IMR-90 (cell line): Measurements from ENCODE around the gene PKDCC. TPM values are rescaled to one million over a fixed set of nuclear protein-coding genes. Genes with fewer than 3 reads are reported as not detected.

Source experiments
- ATAC-seq: fragments of 200-7000 bp; cut with Tn5 transposase; 2 replicates; pipeline ENCODE4 v1.9.1; 2020; ENCODE audit warnings: low read depth, mild to moderate bottlenecking, moderate library complexity
- BruUV-seq: library from RNA; stranded (reverse); fragments of 400-500 nt; replicated peaks from 2 replicates; lab custom pipeline; 2021; lab: Mats Ljungman, UMichigan
- CTCF ChIA-PET: fragments of 300-600 bp; formaldehyde crosslinking; extraction: SDS; loops from one replicate; lab custom pipeline; 2021; ENCODE audit warnings: antibody characterized with exemption; lab: Yijun Ruan, JAX
- POLR2A ChIA-PET: fragments of 300-600 bp; sonication (Branson Sonifier 250); formaldehyde crosslinking; loops from one replicate; lab custom pipeline; 2022; ENCODE audit warnings: antibody characterized with exemption; ENCODE audit not compliant: unreplicated experiment; lab: Charles Lee
- DNase-seq: peaks from one replicate; pipeline ENCODE4 v3.0.0; 2013
- H2AFZ ChIP-seq: replicated peaks from 2 replicates; pipeline ENCODE3; 2013; ENCODE audit warnings: low read length, mild to moderate bottlenecking; ENCODE audit not compliant: poor library complexity
- H2AK5ac ChIP-seq: 2 replicates; pipeline ENCODE4 v1.6.1; 2013; ENCODE audit warnings: low read depth, low read length, inconsistent platforms
- H2AK9ac ChIP-seq: replicated peaks from 2 replicates; pipeline ENCODE3; 2013; ENCODE audit warnings: mild to moderate bottlenecking, low read depth, low read length, moderate library complexity; ENCODE audit not compliant: poor library complexity
- H2BK120ac ChIP-seq: 2 replicates; pipeline ENCODE4 v1.6.1; 2013; ENCODE audit warnings: low read depth, low read length, inconsistent platforms
- H2BK15ac ChIP-seq: 3 replicates; pipeline ENCODE4 v1.6.1; 2013; ENCODE audit warnings: low read depth, low read length, inconsistent platforms
- H2BK20ac ChIP-seq: 2 replicates; pipeline ENCODE4 v1.6.1; 2013; ENCODE audit warnings: low read depth, mild to moderate bottlenecking, inconsistent platforms, low read length, moderate library complexity
- H2BK5ac ChIP-seq: 2 replicates; pipeline ENCODE4 v1.6.1; 2013; ENCODE audit warnings: mild to moderate bottlenecking, low read depth, low read length, inconsistent platforms; ENCODE audit not compliant: poor library complexity, severe bottlenecking
- H3K14ac ChIP-seq: replicated peaks from 2 replicates; pipeline ENCODE4 v1.6.1; 2013; ENCODE audit warnings: low read depth, low read length, inconsistent platforms
- H3K18ac ChIP-seq: 2 replicates; pipeline ENCODE4 v1.6.1; 2013; ENCODE audit warnings: low read depth, low read length, control low read depth
- H3K23ac ChIP-seq: 2 replicates; pipeline ENCODE4 v1.6.1; 2013; ENCODE audit warnings: low read depth, low read length, inconsistent platforms
- H3K27ac ChIP-seq: 2 replicates; pipeline ENCODE4 v1.5.1; 2013; ENCODE audit warnings: mild to moderate bottlenecking, control low read depth, low read length; ENCODE audit not compliant: insufficient read depth
- H3K27me3 ChIP-seq: 2 replicates; pipeline ENCODE4 v1.6.1; 2013; ENCODE audit warnings: low read length; ENCODE audit not compliant: control insufficient read depth, insufficient read depth
- H3K36me3 ChIP-seq: 2 replicates; pipeline ENCODE4 v1.6.1; 2013; ENCODE audit warnings: low read length, mixed read lengths; ENCODE audit not compliant: control insufficient read depth, insufficient read depth
- H3K4ac ChIP-seq: 2 replicates; pipeline ENCODE4 v1.6.1; 2013; ENCODE audit warnings: low read depth, low read length, inconsistent platforms
- H3K4me1 ChIP-seq: 2 replicates; pipeline ENCODE4 v1.6.1; 2013; ENCODE audit warnings: low read length, mixed read lengths; ENCODE audit not compliant: control insufficient read depth, insufficient read depth
- H3K4me2 ChIP-seq: 2 replicates; pipeline ENCODE4 v1.6.1; 2013; ENCODE audit warnings: low read depth, mild to moderate bottlenecking, control low read depth, low read length, moderate library complexity
- H3K4me3 ChIP-seq: 2 replicates; pipeline ENCODE4 v1.5.1; 2013; ENCODE audit warnings: low read depth, mild to moderate bottlenecking, control low read depth, low read length, moderate library complexity; ENCODE audit not compliant: insufficient read depth
- H3K56ac ChIP-seq: 2 replicates; pipeline ENCODE4 v1.6.1; 2013; ENCODE audit warnings: low read length, inconsistent platforms; ENCODE audit not compliant: insufficient read depth; ENCODE audit errors: extremely low read depth
- H3K79me1 ChIP-seq, 2 experiments: 2 replicates each; pipeline ENCODE4 v1.6.1; 2013; ENCODE audit warnings: low read length in 2 of 2, inconsistent platforms in 1 of 2, low read depth in 1 of 2
- H3K9ac ChIP-seq: 2 replicates; pipeline ENCODE4 v1.6.1; 2013; ENCODE audit warnings: low read depth, low read length, control low read depth
- H3K9me1 ChIP-seq: 2 replicates; pipeline ENCODE4 v1.6.1; 2013; ENCODE audit warnings: low read length, inconsistent platforms; ENCODE audit not compliant: insufficient read depth
- H3K9me3 ChIP-seq: 2 replicates; pipeline ENCODE4 v1.6.1; 2013; ENCODE audit warnings: low read length; ENCODE audit not compliant: control insufficient read depth, insufficient read depth
- H4K20me1 ChIP-seq: 2 replicates; pipeline ENCODE4 v1.6.1; 2013; ENCODE audit warnings: low read length, inconsistent platforms; ENCODE audit not compliant: insufficient read depth
- H4K5ac ChIP-seq: 2 replicates; pipeline ENCODE4 v1.6.1; 2013; ENCODE audit warnings: mild to moderate bottlenecking, low read depth, low read length, control low read depth
- H4K8ac ChIP-seq, 2 experiments: 2 replicates each; pipeline ENCODE4 v1.6.1; 2013; ENCODE audit warnings: low read depth in 2 of 2, low read length in 2 of 2, control low read depth in 1 of 2, inconsistent platforms in 1 of 2
- H4K91ac ChIP-seq: 2 replicates; pipeline ENCODE4 v1.6.1; 2013; ENCODE audit warnings: low read depth, low read length, inconsistent platforms; ENCODE audit not compliant: insufficient read depth
- BHLHE40 ChIP-seq: fragments of 150-350 bp; IDR thresholded peaks from 2 replicates; pipeline ENCODE4 v1.6.1; 2016; ENCODE audit warnings: mild to moderate bottlenecking, low read depth, low read length
- MAZ ChIP-seq: IDR thresholded peaks from 2 replicates; pipeline ENCODE4 v1.6.1; 2012; ENCODE audit warnings: low read depth, mild to moderate bottlenecking, low read length, improper control_type of control experiment, moderate library complexity, borderline replicate concordance
- WGBS, 2 experiments: methylation state at CpG; one replicate each; pipeline versions ENCODE4 v1.1.5 to v1.1.7; 2013; ENCODE audit warnings: missing lambda C conversion rate in 2 of 2; ENCODE audit not compliant: insufficient read length in 1 of 2; ENCODE audit errors: extremely low coverage in 2 of 2; 5-methylcytosine and 5-hydroxymethylcytosine counted together
- dilution Hi-C: fragments of 300-500 bp; cut with HindIII; formaldehyde crosslinking; loops from one replicate; pipeline ENCODE4 v1.14.3; 2018; ENCODE audit warnings: low sequenced_read_pairs; ENCODE audit not compliant: unreplicated experiment
- in situ Hi-C: fragments of 300-500 bp; cut with MboI; formaldehyde crosslinking; loops from 3 replicates; pipeline ENCODE4 v1.14.3; 2019; ENCODE audit warnings: low sequenced_read_pairs, inconsistent platforms, mixed read lengths
- intact Hi-C: fragments of 100-400 bp; cut with micrococcal nuclease; formaldehyde crosslinking; loops from 2 replicates; pipeline ENCODE4 v1.10.0; 2022
- polyA plus RNA-seq, 3 experiments: library from polyadenylated mRNA; depleted of rRNA; stranded (reverse); fragments of >200 nt; gene quantifications; 2 replicates each; pipeline ENCODE4 v1.2.3, GENCODE V29; 2012; ENCODE audit warnings: low replicate concordance in 1 of 3
- total RNA-seq: library from RNA; depleted of rRNA; stranded (reverse); fragments of >200 nt; gene quantifications from 2 replicates; pipeline ENCODE4 v1.2.3, GENCODE V29; 2012
- TF ChIP-seq, protein P1 (sequence below): fragments of 150-350 bp; IDR thresholded peaks from 2 replicates; pipeline ENCODE4 v1.6.1; 2017; ENCODE audit warnings: mild to moderate bottlenecking, antibody characterized with exemption, low read length, low read depth

Gene PKDCC
- total and polyA plus RNA-seq, 2 of the 4 experiments (the other 2 are of a cell fraction) = 55.6 to 95.7 TPM

DNA sequence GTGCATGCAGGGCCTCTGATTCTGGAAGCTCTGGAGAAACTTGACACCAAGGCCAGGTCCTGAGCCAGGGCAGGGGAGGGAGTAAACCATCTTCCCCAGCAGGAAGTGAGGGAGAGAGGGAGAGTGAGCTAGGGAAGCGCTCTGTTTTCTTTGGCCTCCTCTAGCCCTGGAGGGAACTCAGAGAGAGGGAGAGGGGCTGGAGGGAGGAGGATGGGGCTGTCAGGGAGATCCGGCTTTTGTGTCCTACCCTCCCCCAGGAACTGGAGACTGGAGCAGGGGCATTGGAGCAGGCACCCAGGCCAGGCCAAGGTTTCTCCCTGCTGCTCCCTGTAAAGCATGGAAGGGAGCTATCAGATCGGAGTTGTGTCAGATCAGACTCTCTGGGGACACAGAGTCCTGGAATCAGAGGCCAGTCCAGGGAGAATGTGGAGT is 22.7 kb upstream of the PKDCC start:
- TF ChIP-seq, protein P1, sequence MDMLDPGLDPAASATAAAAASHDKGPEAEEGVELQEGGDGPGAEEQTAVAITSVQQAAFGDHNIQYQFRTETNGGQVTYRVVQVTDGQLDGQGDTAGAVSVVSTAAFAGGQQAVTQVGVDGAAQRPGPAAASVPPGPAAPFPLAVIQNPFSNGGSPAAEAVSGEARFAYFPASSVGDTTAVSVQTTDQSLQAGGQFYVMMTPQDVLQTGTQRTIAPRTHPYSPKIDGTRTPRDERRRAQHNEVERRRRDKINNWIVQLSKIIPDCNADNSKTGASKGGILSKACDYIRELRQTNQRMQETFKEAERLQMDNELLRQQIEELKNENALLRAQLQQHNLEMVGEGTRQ = no peak
- TF ChIP-seq BHLHE40 (no peak), MAZ (peak; percentile 58; the same call in 1 of the 2 replicates)
- DNase-seq = peak; percentile 71

More for the DNA sequence above, 22.7 kb upstream of the PKDCC start:
- H2AFZ ChIP-seq = peak overlapping the region; percentile 92
- no TSS peak for BruUV-seq
- H3K79me1 ChIP-seq = no peaks in the 10 kb centered on the region
- H4K20me1 ChIP-seq = no peaks in the 10 kb centered on the region
- POLR2A ChIA-PET = no interaction called here
- peak overlapping the region; percentile 80 for H4K91ac ChIP-seq
- no peaks in the 10 kb centered on the region for H3K9me3 ChIP-seq
- peak overlapping the region; percentile 33 for H3K18ac ChIP-seq
- peaks cover 17% of the 10 kb centered on the region; the same call in 1 of the 2 replicates for H3K4me1 ChIP-seq
- H3K4ac ChIP-seq = peak overlapping the region; percentile 81
- H3K23ac ChIP-seq = peak overlapping the region; percentile 67; the same call in 1 of the 2 replicates
- peaks cover 12% of the 10 kb centered on the region; the same call in 1 of the 2 replicates for H3K9me1 ChIP-seq
- in situ Hi-C loops (no loop called here), dilution Hi-C loops (no loop called here), intact Hi-C loops (no loop called here)
- H3K14ac ChIP-seq = peak overlapping the region; percentile 91
- no peak overlapping the region; the same call in 1 of the 2 replicates for H3K4me2 ChIP-seq
- 33% methylated on average over 1 of the region's 3 CpGs; no CpG with 5 or more reads in 1 of the 2 experiments for WGBS, 2 experiments
- CTCF ChIA-PET = no interaction called here
- H3K27me3 ChIP-seq = no peaks in the 10 kb centered on the region
- no peak overlapping the region for H2BK15ac ChIP-seq
- H2AK5ac ChIP-seq = peak overlapping the region; percentile 56; the same call in 1 of the 2 replicates
- peak overlapping the region; percentile 5; the same call in 1 of the 2 replicates for H3K9ac ChIP-seq
- H2BK120ac ChIP-seq = peak overlapping the region; percentile 86
- ATAC-seq = peak; percentile 86
- peak overlapping the region; percentile 68 for H2AK9ac ChIP-seq
- no peak overlapping the region for H2BK5ac ChIP-seq
- no peak overlapping the region for H3K56ac ChIP-seq
- H3K4me3 ChIP-seq = no peak overlapping the region
- H3K27ac ChIP-seq = peak overlapping the region; percentile 22; the same call in 1 of the 2 replicates
- peak overlapping the region; percentile 77 to 95 for H4K8ac ChIP-seq
- no peaks in the 10 kb centered on the region for H3K36me3 ChIP-seq
- H2BK20ac ChIP-seq = peak overlapping the region; percentile 17; the same call in 1 of the 2 replicates
- peak overlapping the region; percentile 57 for H4K5ac ChIP-seq
